Measurements from ENCODE around the gene RUSC2.
"Not testable (repeated sequence)": the region's sequence is repeated elsewhere in the genome, so short reads cannot be mapped to it uniquely, and the experiment has no call there.

RUSC2 gene

GRCh38 chr9:35489313-35490154, at the start of gene RUSC2:
RUSC2 (plus strand) TSS chr9:35490111; CDS start chr9:35546522, 56,411 bp downstream.
- peak; percentile 67 to 85 for DNase-seq

GRCh38 chr9:35446012-35446411, 43.9 kb upstream of the RUSC2 start:
- DNase-seq: no peak

GRCh38 chr9:35448496-35448895, 41.4 kb upstream of the RUSC2 start:
- DNase-seq: no peak

GRCh38 chr9:35452481-35452880, 37.4 kb upstream of the RUSC2 start:
- no peak for DNase-seq

GRCh38 chr9:35453786-35454185, 36.1 kb upstream of the RUSC2 start:
- no peak for DNase-seq

- no peak for DNase-seq
Observed at GRCh38 chr9:35464141-35465025, 25.5 kb upstream of the RUSC2 start.

GRCh38 chr9:35470340-35470739, 19.6 kb upstream of the RUSC2 start:
- no peak for DNase-seq

- no peak for DNase-seq
Observed at GRCh38 chr9:35470894-35471293, 19.0 kb upstream of the RUSC2 start.

- no peak for DNase-seq
Observed at GRCh38 chr9:35476596-35476995, 13.3 kb upstream of the RUSC2 start.

GRCh38 chr9:35477211-35477855, 12.6 kb upstream of the RUSC2 start:
- DNase-seq: peak; percentile 11 to 60

- DNase-seq: no peak
Observed at GRCh38 chr9:35478871-35479270, 11.0 kb upstream of the RUSC2 start.

- peak in 1 of 2 experiments; percentile 49 for DNase-seq
Observed at GRCh38 chr9:35481347-35481975, 8.4 kb upstream of the RUSC2 start.

GRCh38 chr9:35482071-35482470, 7.8 kb upstream of the RUSC2 start:
- no peak for DNase-seq

- no peak for DNase-seq
Observed at GRCh38 chr9:35484406-35484805, 5.5 kb upstream of the RUSC2 start.

- no peak for DNase-seq
Observed at GRCh38 chr9:35487081-35487480, 2.8 kb upstream of the RUSC2 start.

- DNase-seq: no peak
Observed at GRCh38 chr9:35488021-35488420, 1.9 kb upstream of the RUSC2 start.

- DNase-seq: no peak
Observed at GRCh38 chr9:35488566-35489312, 1.2 kb upstream of the RUSC2 start.

- peak in 1 of 2 experiments; percentile 85 for DNase-seq
Observed at GRCh38 chr9:35490155-35490909, 421 bp downstream of the RUSC2 start.

- no peak for DNase-seq
Observed at GRCh38 chr9:35490910-35491465, 1.1 kb downstream of the RUSC2 start.

- DNase-seq: not testable (repeated sequence)
Observed at GRCh38 chr9:35493119-35493518, 3.2 kb downstream of the RUSC2 start.

- no peak for DNase-seq
Observed at GRCh38 chr9:35495984-35496383, 6.1 kb downstream of the RUSC2 start.

Data from SW 1271 (cell line).